NCI-H1105 (cell line): ENCODE results near the gene RAD51B.

Experiments
- DNase-seq: peaks from one replicate; lab custom pipeline; 2025; lab: John Stamatoyannopoulos, UW

RAD51B gene

DNA sequence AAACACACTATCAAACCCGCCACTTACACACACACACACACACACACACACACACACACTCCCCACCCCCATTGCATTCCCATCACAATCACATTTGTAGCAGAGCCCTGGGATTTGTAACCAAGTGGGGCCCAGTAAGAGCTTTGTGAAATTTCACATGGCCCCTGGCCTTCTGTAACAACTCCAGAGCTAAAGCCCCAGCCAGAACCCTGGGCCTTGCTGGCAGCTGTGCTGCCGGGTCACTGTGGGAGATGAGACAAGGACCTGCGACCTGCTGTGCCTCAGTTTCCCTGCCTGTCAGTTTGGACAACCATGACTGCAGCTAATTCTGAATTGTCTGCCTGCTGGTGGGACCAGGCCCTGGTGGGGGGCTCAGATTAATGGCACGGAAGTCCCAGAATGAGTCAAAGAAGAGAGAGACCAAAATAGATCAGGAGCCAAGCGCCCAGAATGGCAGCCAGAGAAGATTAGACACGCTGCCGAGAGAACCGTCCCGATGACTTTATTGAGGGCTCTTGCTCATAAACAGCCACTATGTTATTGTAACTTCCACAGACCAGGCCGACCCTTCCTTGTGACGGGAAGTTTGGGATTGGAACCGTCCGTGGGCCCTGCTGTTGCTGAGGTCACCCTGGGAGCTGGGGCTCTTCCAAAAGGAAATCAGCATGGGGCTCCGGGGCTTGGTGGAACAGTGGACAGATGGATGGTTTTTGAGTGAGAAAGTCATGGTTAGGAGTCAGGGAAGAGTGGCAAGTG lies 850.2 kb downstream of the RAD51B start:
- no peak for DNase-seq

DNA sequence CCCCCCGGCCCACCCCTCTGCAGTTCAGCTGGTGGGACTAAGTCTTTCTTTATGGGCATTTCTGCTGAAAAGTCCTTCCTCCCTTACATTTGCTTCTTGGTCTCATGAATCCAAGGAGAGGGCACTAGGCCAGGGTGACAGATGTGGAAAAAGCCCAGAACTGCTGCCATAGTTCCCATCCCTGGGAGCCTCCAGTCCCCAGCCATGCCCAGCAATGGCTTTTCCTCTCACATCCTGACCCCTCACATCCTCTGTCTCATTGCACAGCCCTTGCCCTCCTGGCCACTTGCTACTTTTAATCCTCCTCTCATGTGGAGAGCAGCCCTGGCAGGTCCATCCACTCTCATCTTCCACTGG lies 850.8 kb downstream of the RAD51B start:
- no peak for DNase-seq

DNA sequence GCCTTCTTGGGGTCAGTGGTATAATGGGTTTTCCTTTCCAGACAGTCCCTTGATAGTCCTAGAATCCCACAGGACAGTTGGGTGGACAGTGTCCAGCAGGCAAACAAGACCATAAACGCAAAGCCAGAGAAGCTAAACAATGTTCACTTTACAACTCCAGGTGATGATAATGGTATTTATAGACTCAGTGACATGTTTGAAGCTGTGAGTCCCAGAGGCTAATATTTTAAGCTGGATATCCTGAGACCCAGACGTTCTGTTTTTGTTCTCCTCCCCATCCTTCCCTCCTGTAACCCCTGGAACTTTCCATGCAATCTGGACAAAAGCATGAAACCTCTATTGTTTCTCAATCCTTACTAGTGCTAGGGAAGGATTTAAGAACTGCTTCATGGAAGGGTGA lies 852.3 kb downstream of the RAD51B start:
- no peak for DNase-seq

DNA sequence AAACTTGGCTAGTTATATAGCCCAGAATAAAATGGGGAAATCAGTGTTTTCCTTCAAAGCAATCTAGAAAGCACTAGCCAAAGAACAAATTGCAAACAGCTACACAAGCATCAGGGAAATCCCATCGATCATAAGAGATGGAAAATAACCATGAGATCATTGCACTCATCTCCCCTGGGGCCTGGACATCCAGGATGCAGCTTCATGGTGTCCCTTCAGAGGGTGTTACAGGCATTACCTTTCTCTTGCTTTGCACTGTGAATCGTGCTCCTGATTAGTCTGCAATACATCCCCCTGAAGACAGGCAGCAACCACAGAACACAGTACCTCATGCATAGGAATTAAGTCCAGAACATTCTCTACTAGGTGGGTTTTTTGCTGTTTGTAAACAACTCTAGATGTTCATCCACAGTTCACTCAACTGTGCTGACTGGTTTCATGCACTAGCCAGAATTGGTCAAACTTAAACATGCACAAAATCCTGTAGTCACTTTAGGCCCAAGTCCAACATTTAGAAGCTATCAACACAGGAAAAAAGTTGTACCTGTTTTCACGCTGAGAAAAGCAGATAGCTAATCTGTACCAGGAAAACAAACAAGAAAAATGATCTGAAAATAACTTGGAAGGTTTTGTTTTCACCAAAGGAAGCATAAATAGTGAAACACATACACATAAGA lies 853.2 kb downstream of the RAD51B start:
- DNase-seq = no peak

DNA sequence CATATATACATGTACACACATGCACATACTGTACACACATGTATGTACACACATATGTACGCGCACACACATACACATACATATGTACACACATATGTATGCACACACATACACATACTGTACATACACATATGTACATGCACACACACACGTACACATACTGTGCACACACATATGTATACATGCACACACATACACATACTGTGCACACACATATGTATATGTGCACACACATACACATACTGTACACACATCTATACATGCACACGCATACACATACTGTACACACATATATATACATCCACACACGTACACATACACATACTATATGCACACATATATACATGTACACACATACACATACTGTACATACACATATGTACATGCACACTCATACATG lies 853.9 kb downstream of the RAD51B start:
- no peak for DNase-seq

DNA sequence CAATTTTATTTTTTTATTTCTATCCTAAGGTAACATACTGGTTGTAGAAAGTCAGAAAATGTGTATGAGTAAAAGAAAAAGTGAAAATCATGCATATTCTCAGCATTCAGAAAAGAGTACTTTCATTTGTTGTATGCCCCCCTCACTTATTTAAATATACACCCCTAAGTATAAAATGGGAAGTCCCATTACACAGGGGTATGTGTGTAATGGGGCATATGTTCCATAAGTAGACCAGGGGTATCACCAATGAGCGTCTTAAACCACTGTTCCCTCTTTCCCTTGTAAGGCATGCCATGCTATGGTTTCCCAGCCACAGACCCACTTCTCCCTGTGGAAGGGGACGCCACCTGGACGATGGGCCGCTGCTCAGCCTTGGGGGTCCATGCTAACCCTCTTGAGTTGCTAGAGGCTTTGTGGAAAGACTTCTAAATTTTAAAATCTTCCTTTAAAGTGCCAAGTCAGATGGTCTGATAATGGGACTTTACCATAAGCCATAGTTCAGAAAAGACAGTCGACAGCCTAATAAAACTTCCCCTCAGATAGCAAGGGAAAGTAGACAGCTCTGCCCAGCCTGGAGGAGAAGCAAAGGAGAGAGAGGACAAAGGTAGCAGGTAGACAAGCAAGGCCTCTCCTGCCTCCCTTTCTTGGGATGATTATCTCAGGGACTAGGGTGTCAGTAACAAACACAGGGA lies 855.1 kb downstream of the RAD51B start:
- no peak for DNase-seq

DNA sequence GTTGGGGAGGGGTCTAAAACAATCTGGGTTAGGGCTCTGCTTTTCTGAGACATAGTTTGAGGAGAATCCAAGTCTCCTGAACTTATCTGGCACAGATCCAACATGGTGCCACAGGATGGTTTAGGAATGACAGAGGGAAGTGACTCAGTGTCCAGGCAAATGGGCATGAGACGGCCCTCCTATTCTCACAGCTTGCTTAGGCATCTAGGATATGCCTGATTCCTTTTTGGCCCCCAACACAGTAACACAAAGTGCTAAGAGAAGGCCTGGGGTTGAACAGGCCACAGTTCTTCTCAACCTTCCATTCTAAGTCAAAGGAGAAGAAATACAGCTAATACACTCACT lies 855.6 kb downstream of the RAD51B start:
- DNase-seq = no peak

DNA sequence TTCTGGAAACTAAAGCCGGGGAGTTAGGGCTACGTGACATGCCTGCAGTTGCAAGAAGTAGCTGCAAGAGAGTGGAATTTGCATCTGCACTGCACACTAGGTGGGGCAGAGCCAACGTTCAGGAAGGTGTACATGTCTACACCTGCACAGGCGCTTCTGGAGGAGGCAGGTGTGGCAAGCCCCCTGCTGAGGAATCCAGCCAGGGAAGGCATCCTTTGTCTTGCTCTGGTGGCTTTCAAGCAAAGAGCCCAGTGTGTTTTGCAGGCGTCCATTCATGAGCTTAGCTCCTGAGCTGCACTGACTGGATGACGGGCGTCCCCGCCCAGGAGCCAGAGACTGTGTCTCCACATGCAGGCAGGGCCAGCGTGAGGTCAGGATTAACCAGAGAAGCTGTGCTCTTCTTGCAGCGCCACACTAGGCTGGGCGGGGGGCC lies 856.9 kb downstream of the RAD51B start:
- no peak for DNase-seq

DNA sequence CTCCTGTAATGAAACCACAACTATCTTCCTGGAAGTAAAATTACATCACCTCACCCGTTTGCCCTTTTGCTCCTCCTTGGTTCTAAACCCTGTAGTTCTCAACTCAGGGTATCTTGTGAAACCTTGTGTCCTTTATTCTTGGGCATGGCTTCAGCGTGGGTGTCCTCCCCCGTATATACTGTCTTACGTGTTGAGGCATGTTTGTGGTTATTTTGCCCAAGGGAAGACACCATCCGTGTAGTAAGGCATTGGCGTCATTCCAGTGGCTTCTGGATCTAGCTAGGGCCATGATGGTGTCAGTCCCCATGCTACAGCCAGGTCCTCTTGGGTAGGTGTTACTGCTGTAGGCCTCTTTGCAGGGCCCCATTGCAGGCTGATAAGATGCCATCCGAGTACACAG lies 857.9 kb downstream of the RAD51B start:
- no peak for DNase-seq

DNA sequence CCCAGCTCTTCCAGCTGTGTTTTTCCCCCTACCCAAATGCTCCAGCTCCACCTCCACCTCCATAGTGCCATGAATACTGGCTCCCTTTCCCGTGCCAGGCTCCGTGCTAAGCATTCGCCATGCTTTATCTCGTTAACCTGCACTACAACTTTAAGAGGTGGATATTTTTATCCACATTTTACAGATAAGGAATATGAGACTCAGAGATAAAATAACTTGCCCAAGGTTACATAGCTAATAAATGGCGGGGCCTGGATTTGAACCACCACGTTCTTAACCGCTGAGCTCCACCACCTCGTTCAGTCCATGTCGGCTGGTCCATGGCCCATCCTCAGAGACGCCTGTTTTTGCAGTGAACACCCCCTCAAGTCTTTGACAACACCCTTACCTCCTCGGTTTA lies 858.3 kb downstream of the RAD51B start:
- DNase-seq = no peak

DNA sequence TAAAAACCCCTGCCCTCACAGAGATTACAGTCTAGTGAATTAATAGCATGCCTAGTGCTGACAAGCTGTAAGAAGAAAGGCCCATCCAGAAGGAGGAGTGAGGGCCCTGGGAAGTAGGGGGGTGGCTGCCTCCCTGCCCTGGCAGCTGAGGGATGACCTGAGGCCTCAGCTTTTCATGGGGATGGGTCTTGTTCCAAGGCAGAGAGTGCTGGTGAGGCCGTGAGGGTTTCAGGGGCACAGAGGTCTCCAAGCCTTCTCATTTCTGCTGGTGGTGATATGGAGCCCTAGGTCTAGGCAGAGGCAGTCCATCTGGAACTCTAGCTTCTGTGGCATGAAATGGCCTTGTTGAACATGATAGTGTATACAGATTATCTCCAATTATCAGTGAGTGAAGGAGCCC lies 858.9 kb downstream of the RAD51B start:
- DNase-seq = no peak

DNA sequence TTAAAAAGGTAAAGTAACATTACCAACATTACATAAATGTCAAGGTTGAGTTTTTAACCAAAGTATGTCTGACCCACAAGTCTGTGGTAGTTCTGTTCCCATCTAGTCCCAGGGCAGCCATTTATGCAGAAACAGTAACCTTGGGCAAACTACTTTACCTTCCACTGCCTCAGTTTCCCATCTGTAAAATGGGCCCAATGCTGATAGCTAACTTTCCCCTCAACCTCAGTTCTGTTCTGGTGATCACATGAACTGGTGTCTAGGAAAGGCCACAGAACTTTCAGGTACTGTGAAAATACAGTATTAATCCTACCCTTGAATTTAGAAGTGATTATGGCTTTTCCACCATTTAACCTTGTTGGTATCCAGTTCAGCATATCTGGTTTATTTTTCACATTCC lies 859.7 kb downstream of the RAD51B start:
- no peak for DNase-seq

DNA sequence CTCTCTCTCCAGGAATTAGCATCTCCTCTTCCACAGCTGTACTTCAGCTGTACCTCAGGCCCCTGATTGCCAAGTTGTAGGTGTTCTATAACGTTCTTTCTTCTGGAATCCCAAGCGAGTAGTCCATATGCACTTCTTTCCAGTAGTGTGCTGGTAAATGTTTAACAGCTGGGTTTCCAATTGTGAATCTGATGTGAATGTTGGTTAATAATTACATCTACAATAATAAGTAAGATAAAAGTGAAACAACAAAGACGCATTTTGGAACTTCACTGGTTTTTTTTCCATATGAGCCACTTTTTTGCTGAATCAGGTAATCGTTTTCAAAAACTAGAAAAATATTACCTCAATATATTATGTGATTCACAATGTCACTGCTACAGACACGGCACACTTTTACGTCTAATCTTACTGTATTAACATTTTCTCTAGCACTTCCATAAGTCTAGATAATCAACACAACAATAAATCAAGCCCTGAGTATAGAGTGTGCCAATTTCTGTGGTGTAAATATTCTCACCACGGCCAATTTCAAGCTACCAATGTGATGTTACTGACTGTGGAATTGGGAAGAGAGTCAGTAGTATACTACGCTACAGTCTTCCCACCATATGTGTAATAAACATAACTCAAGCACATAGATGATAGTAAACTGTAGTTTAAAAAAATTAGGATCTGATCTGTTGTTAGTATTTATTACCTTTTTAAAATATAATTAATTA lies 860.3 kb downstream of the RAD51B start:
- DNase-seq = no peak

DNA sequence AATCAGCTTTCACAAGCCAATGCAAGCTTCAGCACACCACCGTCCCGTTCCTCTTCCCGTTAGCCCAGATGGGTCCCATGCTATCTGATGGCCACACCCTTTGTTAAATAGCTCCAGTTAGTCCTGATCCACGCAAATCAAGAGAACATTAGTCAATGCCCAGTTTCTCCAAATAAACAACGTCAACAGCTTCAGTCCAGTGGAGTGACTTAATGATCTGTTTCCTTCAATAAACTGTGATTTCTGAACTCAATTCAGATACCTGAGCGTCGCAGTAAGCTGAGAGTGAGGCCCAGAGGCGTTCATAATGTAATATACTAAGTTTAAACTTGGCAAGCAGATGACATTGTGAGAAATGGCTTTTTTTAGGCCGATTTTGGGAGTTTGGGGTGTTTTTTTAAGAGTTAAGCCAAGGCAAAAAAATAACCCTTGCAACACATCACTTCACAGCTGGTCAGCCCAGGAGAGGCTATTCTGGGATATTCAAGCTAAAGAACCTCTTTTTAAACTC lies 861.0 kb downstream of the RAD51B start:
- DNase-seq = no peak

DNA sequence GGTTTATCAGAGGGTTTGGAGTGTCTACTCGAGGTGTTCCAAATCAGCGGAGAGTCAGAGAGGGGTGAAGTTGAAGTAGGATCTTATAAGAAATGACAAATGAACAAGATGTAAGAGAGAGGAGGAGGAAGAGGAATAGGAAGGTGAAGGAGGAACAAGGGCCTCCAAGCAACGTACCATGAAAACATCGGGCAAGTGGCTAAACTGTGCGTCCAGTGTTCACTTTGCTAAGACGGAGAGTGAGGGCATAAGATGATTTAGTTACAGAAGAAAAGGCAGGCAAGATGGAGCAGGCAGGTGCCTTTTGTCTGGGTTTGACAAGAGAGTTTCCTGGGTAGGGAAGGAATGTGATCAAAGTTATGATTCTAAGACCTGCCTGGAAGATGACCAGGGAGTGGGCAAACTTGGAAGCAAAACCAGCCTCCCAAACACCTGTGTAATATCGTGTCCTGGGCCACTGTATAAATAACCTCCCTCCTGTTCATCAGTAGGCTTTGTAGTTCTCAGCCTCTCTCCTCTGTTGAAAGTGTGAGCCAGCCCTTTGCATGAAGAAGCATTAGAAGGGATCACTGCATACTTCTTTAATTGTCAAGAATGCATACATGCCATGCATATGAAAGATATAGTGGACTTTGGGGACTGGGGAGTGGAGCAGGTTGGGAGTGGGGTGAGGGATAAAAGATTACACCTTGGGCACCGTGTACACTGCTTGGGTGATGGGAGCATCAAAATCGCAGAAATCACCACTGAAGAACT lies 861.9 kb downstream of the RAD51B start:
- DNase-seq = no peak

DNA sequence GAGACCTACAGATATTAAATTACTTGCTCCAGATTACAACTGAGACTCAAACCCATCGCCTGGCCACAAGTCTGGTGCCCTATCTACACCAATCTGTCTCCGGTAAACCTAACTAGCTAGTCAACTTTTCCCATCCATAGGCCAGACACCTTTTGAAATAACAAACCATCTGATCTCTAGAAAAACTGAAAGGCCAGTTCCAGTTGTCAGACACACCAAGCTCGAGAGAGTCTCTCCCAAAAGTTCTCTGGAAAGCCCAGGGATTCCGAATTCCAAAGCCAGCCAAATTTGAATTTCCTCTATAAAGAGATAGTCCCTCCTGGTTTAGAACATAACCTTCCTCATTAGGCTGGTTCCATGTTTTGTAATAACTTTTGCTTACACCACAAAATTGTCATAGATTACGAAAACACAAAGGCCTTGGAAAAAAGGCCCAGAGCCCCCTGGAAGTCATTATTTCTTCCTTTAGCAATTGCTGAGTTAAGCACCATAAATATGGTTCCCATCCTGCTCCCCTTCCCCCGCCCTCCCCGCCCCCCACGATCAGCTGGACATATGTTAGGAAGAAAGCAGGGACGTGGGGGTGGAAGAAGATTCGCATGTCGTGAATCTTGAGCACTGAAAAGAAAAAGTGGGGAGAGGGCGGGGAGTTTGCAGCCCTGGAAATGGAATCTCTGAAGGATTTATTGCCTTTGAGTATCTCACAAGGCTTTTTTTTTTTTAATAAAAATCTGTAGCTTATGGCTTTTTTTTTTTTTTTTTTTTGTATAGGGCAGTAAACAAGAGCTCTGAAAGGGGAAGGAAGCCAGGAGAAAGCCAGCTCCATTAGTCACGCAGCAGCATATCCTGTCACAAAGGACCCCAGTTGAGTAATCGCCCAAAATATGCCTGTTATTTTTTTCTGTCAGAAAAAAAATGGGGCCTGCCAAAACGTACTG lies 862.9 kb downstream of the RAD51B start:
- no peak for DNase-seq

DNA sequence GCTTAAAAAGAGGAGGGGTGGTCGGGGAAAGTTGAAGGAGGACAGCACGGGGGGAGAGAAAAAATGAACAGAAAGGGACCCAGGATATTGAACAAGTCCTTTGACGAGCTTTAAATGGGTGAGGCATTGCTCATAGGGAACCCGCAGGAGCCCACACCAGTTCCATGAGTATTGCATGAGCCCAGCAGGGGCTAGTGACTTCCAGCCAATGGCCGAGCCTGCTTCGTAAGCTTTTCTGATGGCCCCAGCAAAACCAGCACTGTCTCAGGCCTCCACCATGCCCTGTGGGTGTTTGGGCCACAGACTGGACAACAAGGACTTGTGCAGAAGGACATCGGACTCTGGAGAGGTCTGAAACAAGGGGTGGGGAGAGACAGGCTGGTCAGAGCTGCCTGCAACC lies 863.7 kb downstream of the RAD51B start:
- DNase-seq = no peak

DNA sequence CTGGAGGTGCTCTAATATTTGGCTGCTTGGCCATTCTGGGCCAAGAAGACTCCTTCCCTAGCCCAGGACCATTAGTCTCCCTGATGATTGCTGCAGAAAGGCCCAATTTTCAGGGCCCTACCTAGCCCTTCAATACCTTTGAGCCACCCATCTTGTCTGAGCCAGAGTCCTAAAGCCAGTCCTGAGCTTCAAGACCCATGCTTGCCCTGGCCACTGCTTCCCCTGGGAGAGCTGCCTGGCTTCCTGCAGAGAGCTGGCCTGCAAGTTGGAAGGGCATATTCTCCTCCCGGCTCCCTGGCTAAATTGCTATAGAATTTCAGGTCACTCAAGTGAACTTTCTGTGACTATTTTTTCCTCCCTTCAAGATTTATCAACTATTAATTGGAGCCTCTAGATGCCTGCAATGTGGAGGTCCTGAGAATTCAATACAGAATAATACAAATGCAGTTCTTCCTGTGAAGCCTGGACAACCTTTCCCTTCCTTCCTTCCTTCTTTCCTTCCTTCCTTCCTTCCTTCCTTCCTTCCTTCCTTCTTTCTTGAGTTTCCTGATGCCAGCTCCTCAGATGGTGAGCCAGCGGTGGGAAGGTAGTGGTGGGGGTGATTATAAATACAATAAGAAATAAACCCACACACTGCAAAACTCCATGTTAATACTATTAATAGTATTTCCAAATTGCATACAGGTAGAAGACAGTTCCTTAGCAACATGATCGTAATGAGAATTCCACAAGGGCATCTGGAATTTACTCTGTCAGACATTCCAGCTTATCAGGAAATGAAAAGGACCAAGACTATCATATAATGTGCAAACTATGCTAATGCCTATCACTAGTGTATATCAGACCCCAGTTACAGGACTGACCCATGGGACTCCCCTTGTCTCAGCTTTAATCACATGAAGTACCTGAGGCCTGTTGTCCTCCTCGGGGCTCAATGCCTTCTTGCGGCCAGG lies 865.2 kb downstream of the RAD51B start:
- DNase-seq = no peak

DNA sequence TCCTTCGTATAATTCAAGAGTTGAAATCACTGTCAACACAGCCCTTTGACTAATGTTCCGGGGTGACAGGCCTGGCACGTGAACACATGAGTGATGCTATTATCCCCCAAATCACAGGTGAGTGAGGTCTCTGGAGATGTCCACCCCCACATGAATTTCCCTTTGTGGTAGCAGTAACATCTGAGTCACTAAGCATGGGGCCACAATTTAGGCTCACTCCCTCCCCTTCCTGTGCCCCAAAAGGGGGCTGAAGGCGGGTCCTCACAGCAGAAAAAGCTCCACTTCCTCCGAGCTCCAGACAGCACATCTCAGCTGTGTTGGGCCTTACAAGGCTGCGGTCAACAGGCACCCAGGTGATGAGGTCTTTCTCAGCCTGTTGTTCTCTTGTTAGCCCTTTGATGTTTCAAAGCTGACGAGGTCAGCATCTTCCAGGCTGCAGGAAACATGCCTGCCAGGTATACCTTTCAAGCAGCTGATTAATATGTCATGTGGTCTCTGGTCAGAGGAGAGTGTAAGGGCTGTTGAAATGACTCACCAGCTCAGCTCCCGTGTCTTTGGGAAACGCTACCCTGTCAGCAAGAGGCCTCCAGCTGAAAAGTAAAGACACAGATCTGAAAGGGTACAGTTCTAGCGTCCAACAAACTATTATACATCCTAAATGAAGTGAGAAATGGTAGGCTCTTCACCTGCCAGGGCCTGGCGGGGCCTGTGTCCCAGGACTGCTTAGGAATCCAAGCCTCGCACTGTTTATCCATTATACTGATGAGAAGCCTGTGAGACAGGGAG lies 866.0 kb downstream of the RAD51B start:
- DNase-seq = no peak
